RWPE2 (cell line): ENCODE data around the gene F8.

Experiments used
- ATAC-seq: fragments of 200-7000 bp; cut with Tn5 transposase; 3 replicates; pipeline ENCODE4 v1.9.1; 2021; ENCODE audit warnings: low read depth
- DNase-seq: peaks from one replicate; pipeline ENCODE4 v3.0.0-alpha.2; 2020; ENCODE audit warnings: low spot score
- H3K27ac ChIP-seq: fragments of 450-650 bp; 2 replicates; pipeline ENCODE4 v1.5.1; 2017; ENCODE audit warnings: mild to moderate bottlenecking; ENCODE audit not compliant: poor library complexity, severe bottlenecking
- H3K27me3 ChIP-seq: fragments of 250-450 bp; sonication (Bioruptor Pico); 2 replicates; pipeline ENCODE4 v1.5.1; 2021; ENCODE audit warnings: mild to moderate bottlenecking, moderate library complexity; ENCODE audit not compliant: insufficient read depth, poor library complexity, severe bottlenecking
- H3K36me3 ChIP-seq: fragments of 250-450 bp; sonication (Bioruptor Pico); 2 replicates; pipeline ENCODE4 v1.5.1; 2020; ENCODE audit warnings: low read depth, mild to moderate bottlenecking, moderate library complexity
- H3K4me1 ChIP-seq: fragments of 250-450 bp; sonication (Bioruptor Pico); 2 replicates; pipeline ENCODE4 v1.5.1; 2021; ENCODE audit warnings: mild to moderate bottlenecking, moderate library complexity; ENCODE audit not compliant: insufficient read depth, poor library complexity, severe bottlenecking
- H3K4me3 ChIP-seq: fragments of 250-450 bp; sonication (Bioruptor Pico); 2 replicates; pipeline ENCODE4 v1.5.1; 2021; ENCODE audit warnings: mild to moderate bottlenecking, moderate library complexity; ENCODE audit not compliant: severe bottlenecking
- H3K9me3 ChIP-seq: fragments of 250-450 bp; sonication (Bioruptor Pico); 2 replicates; pipeline ENCODE4 v1.5.1; 2021; ENCODE audit warnings: mild to moderate bottlenecking, moderate library complexity; ENCODE audit not compliant: severe bottlenecking
- TF ChIP-seq, protein P1 (sequence below): fragments of 450-650 bp; IDR thresholded peaks from one replicate; pipeline ENCODE4 v1.5.1; 2017; ENCODE audit warnings: mild to moderate bottlenecking, moderate library complexity; ENCODE audit not compliant: poor library complexity, severe bottlenecking

The F8 gene

DNA sequence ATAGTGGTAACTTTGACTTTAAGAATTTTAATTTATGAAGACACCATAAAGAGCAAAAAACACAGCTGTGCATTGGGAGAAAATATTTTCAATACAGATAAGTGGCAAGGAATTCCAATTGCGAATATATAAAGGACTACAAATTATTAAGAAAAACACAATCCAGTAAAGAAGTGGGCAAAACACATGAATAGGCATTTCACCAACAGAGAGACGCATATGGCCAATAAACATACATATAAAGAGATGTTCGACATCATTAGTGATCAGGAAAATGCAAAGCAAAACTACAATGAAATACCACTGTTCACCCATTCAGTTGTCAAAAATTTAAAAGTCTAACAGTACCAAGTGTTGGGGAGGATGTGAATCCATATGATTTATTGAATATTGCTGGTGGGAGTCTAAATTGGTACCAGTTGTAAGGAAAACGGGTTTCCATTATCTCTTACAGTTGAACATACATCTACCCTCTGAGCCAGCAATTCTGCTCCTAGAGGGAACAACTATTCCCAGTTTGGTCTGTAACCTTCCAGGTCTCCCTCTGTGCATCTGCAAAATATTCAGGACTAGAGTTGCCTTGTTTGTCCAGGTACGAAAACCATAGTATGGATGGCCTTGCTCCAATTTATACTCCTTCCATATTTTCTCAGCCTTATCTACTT, 215.6 kb downstream of the F8 start:
- DNase-seq = no peak
- no peak for ATAC-seq
- H3K4me1 ChIP-seq = no peaks in the 10 kb centered on the region
- no peak overlapping the region for H3K4me3 ChIP-seq
- no peaks in the 10 kb centered on the region for H3K36me3 ChIP-seq
- TF ChIP-seq, protein P1, sequence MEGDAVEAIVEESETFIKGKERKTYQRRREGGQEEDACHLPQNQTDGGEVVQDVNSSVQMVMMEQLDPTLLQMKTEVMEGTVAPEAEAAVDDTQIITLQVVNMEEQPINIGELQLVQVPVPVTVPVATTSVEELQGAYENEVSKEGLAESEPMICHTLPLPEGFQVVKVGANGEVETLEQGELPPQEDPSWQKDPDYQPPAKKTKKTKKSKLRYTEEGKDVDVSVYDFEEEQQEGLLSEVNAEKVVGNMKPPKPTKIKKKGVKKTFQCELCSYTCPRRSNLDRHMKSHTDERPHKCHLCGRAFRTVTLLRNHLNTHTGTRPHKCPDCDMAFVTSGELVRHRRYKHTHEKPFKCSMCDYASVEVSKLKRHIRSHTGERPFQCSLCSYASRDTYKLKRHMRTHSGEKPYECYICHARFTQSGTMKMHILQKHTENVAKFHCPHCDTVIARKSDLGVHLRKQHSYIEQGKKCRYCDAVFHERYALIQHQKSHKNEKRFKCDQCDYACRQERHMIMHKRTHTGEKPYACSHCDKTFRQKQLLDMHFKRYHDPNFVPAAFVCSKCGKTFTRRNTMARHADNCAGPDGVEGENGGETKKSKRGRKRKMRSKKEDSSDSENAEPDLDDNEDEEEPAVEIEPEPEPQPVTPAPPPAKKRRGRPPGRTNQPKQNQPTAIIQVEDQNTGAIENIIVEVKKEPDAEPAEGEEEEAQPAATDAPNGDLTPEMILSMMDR = no peak
- H3K9me3 ChIP-seq = no peaks in the 10 kb centered on the region
- H3K27ac ChIP-seq = no peak overlapping the region
- no peaks in the 10 kb centered on the region for H3K27me3 ChIP-seq

DNA sequence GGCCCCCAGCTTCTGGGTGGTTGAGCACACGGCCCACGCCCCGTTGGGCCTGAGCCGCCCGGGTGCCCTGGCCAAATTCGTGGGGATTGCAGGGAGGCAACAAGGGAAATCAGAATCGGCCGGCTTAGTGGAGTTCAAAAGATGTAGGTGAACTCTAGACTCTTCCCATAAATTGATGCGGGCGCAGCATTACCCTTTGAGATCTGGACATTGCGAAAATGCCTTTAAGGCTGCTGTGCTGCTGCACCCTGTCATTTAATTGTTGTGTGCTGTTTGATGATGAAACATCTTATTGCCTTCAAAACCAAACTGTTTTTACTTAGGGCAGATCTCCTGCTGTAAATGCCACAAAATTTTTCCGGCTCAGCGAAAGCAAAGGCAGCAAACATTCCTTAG, 216.8 kb downstream of the F8 start:
- TF ChIP-seq, protein P1 = no peak
- Histone ChIP-seq H3K36me3 (no peaks in the 10 kb centered on the region), H3K4me1 (no peaks in the 10 kb centered on the region), H3K9me3 (no peaks in the 10 kb centered on the region), H3K27ac (no peak overlapping the region), H3K4me3 (peak overlapping the region; percentile 55), H3K27me3 (no peaks in the 10 kb centered on the region)
- peak; percentile 54 for ATAC-seq
- no peak for DNase-seq

DNA sequence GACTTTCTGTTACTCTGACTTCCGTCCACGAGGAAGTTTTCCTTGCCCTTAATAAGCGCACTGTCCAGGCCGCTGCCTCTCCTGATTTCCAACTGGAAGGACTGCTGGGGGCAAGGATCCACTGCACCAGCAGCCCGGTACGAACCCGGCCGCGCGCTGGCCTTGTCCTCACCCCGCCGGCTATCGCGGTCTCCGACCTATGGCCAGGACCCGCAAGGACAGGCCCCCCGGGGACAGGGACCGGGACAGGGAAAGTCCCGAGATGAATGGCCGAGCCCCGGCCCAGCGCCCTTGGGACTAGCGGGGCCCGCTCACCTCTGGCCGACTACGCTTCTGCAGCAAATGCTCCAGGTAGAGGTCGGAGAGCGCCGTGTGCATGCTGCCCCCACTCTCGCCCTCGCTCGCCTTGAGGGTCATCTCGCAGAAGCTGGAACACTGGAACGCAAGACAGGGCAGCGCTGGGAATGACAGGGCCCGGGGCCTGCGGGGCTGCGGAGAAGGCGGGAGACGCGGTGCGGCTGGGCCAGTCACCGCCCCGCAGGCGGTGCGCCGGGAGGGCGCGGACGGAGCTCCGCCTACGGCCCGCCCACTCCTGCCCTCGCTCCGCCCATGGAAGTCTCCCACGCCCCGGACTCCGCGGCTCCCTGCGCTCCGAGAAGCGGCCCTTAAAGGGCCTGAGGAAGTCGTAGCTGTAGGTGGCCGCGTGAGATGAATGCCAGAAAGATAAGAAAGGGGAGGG, 217.4 kb downstream of the F8 start, which contains the start of gene MPP1:
Gene MPP1, minus strand, starts transcription at position 529 of the 739 bp plus-strand sequence. Its CDS starts 112 bp downstream, at position 417.
- no peak within 1 kb of the TSS for H3K27ac ChIP-seq
- DNase-seq (peak; percentile 50), ATAC-seq (peak; percentile 97)

DNA sequence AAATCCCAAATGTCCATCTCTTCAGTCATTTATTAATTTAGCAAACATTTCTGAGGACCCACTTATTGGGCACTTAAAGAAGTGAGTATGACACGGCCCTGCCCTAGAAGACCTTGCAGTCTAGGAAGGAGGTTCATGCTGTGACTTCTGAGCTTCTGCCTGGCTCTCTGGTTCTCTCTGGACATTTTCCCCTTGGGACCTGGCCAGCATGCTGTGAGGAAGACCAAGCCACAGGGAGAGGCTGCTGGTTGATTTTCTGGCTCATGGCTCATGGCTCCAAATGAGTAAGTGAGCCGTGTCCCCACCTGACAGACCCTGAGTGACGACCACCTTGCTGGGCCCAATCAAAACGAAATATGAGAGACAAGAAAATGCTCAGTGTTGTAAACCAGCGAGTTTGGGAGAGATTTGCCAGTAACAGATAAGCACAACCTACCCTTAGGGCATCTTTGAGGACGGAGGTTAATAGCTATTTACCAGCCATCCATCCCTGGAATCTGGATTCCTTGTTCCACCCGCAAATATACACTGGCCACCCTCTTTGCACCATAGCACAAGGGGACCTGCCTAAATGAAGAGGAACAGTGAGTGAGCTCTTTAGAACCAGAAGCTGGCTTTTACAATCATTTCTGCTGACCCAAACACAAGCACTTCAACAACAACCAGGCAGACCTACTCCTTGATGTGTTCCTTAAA, 218.1 kb downstream of the F8 start:
- Histone ChIP-seq H3K36me3 (no peaks in the 10 kb centered on the region), H3K4me1 (peaks cover 4% of the 10 kb centered on the region), H3K27me3 (no peaks in the 10 kb centered on the region), H3K4me3 (peak overlapping the region; percentile 55), H3K27ac (no peak overlapping the region), H3K9me3 (no peaks in the 10 kb centered on the region)
- DNase-seq (no peak), ATAC-seq (no peak)
- TF ChIP-seq, protein P1 = no peak

More for the DNA sequence above, 217.4 kb downstream of the F8 start, which contains the start of gene MPP1:
- H3K4me1 ChIP-seq = no peaks in the 10 kb centered on the region
- no peaks in the 10 kb centered on the region for H3K9me3 ChIP-seq
- TF ChIP-seq, protein P1 = no peak
- H3K27me3 ChIP-seq = no peaks in the 10 kb centered on the region
- peak within 1 kb of the TSS; percentile 55 for H3K4me3 ChIP-seq
- no peaks in the 10 kb centered on the region for H3K36me3 ChIP-seq
